Measurements from ENCODE around the gene HS3ST3A1.

The HS3ST3A1 gene

DNA sequence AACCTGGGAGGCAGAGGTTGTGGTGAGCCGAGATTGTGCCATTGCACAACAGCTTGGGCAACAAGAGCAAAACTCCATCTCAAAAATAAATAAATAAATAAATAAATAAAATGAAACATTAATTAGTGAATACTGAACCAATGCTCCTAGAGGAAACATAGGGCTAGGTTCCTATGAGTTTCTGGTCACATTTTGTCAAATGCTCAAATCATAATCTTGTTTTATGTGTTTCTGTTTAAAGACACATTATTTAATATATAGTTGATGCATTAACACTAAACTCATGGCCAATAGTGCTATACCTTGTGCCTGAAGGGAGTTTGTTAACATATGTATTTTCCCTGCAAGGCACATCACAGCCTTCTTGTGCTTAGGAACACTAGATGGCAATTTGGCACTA is 66.8 kb downstream of the HS3ST3A1 start:
- TF ChIP-seq, protein P1, sequence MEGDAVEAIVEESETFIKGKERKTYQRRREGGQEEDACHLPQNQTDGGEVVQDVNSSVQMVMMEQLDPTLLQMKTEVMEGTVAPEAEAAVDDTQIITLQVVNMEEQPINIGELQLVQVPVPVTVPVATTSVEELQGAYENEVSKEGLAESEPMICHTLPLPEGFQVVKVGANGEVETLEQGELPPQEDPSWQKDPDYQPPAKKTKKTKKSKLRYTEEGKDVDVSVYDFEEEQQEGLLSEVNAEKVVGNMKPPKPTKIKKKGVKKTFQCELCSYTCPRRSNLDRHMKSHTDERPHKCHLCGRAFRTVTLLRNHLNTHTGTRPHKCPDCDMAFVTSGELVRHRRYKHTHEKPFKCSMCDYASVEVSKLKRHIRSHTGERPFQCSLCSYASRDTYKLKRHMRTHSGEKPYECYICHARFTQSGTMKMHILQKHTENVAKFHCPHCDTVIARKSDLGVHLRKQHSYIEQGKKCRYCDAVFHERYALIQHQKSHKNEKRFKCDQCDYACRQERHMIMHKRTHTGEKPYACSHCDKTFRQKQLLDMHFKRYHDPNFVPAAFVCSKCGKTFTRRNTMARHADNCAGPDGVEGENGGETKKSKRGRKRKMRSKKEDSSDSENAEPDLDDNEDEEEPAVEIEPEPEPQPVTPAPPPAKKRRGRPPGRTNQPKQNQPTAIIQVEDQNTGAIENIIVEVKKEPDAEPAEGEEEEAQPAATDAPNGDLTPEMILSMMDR (IDR thresholded peaks at IDR 0.05; ENCODE audit: insufficient read depth, low read depth, low read length, missing control alignments): no peak
- no peak for DNase-seq (ENCODE audit: low read depth)
- H3K4me3 ChIP-seq (ENCODE audit: low read depth, low read length): no peak overlapping the region

DNA sequence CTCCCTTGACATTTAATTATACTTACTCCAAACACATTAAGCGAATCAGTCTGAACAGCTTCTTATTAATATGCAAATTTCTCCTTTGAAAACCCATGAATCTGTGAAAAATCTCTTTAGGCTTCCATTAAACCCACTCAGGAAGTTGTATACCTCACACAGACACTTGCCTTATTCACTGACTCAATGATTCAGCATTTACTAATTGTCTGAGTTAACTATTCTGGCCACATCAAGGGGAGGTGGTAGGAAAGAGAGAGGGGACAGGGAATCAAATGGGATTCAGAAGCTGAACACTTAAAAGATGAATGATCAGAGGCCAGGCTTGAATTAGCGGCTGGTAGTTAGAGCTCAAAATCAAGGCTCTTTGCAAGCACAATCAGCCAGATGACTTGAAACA is 70.0 kb downstream of the HS3ST3A1 start:
- no peak for DNase-seq (ENCODE audit: low read depth)
- TF ChIP-seq, protein P1 (IDR thresholded peaks at IDR 0.05; ENCODE audit: insufficient read depth, low read depth, low read length, missing control alignments): no peak
- no peak overlapping the region for H3K4me3 ChIP-seq (ENCODE audit: low read depth, low read length)

DNA sequence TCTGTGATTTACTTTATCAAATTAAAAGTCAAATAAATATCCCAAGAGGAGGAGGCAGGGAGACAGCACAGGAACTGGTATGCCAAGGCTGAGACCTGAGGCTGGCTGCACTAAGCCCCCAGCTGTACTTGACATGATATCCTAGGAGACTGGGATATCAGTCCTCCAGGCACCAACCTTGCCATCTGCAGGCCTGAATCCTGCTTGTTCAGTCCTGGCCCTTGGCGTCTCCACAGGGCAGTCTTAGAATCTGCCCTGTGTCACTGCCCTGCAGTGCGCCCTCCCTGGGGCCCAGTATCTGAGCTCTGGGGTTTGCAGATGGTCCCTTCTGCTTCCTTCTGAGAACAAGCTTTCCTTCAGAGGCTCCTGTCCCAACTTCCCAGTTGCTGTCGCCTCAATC is 75.9 kb downstream of the HS3ST3A1 start:
- DNase-seq (ENCODE audit: low read depth): no peak
- H3K4me3 ChIP-seq (ENCODE audit: low read depth, low read length): no peak overlapping the region
- TF ChIP-seq, protein P1 (IDR thresholded peaks at IDR 0.05; ENCODE audit: insufficient read depth, low read depth, low read length, missing control alignments): no peak

DNA sequence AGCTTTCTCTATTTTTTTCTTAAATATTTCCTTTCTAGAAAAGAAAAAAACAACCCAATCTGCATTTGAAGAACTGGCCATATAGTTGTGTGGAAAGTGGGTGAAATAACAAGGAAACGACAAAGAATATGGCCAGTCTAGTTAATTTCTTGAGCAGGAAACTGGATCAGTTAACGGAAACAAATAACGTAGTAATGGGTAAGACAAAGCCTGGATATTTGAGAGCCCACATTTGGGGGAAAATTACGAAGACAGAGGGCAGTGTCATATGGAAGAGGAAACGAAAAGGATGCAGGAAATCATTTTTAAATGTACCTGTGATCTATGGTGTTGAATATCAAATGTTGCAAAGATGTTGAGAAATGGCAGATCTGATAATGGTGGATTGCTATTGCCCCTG is 78.6 kb downstream of the HS3ST3A1 start:
- TF ChIP-seq, protein P1 (IDR thresholded peaks at IDR 0.05; ENCODE audit: insufficient read depth, low read depth, low read length, missing control alignments): no peak
- no peak overlapping the region for H3K4me3 ChIP-seq (ENCODE audit: low read depth, low read length)
- no peak for DNase-seq (ENCODE audit: low read depth)

DNA sequence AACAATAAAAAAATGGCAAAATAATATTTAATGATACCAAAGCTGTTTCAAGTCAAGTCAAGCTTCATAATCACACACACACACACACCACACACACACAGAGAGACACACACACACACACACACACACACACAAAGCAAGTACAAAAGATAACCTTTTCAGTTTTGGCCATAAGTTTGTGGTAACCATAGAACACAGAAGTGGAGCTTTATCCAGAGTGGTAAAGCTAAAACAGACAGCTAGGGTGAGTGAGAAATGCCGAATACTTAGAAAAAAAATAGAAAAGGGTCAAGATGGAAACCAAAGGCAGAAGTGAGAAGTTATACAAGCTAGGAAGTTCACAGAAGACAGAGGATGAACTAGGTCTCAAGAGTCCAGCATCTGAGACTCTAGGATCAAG is 79.0 kb downstream of the HS3ST3A1 start:
- DNase-seq (ENCODE audit: low read depth): no peak
- no peak overlapping the region for H3K4me3 ChIP-seq (ENCODE audit: low read depth, low read length)
- TF ChIP-seq, protein P1 (IDR thresholded peaks at IDR 0.05; ENCODE audit: insufficient read depth, low read depth, low read length, missing control alignments): no peak

DNA sequence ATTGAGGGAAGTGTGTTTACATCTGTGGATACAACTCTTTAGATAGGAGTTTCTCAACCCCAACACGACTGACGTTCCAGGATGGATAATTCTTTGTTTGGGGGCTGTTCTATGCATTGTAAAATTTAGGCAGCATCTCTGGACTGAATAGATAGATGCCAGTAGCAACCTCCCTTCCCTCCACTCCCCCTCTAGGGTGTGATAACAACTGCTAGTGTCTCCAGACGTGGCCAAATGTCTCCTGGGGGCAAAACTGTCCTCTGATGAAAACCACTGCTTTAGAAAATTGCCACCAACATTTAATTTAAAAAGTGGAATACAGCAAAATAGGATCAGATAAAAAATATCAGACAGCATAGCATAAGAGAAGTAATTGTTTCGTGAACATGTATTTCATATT is 79.9 kb downstream of the HS3ST3A1 start:
- TF ChIP-seq, protein P1 (IDR thresholded peaks at IDR 0.05; ENCODE audit: insufficient read depth, low read depth, low read length, missing control alignments): no peak
- H3K4me3 ChIP-seq (ENCODE audit: low read depth, low read length): no peak overlapping the region
- no peak for DNase-seq (ENCODE audit: low read depth)

DNA sequence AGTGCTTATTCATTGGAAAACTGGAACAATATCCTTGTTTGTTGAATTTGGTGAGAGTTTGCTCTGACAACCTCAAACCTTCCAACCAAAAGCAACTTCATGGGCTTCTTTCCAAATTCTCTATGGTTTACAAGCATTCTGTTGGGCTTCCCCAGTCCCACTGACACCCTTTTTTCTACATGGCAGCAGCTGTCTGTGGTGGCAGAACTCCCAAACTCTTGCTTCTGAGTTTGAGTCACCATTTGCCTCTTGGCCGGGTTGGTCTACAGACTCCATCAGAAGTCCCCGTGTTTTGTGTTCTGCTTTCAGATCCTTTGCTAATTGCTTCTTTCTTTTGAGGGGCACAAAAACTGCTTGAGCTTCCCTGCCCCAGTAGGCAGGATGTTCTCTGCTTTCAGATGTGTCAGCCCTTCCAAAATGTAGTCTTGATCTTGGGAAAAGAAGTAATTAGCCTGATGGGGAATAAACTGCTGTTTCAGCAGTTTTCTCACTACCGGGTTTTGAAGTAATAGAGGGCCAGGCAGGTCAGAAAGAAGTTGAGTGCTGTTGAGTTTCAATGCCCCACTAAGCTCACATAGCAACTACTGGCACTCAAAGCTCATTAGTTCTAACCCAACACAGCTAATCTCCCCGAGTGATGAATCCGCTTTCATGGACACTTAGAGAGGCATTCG is 80.7 kb downstream of the HS3ST3A1 start:
- TF ChIP-seq, protein P1 (IDR thresholded peaks at IDR 0.05; ENCODE audit: insufficient read depth, low read depth, low read length, missing control alignments): no peak
- peak; percentile 60 for DNase-seq (ENCODE audit: low read depth)
- H3K4me3 ChIP-seq (ENCODE audit: low read depth, low read length): no peak overlapping the region
